AG04449 (cell line): ENCODE data around the gene SPEM2.

Source experiments
- CTCF ChIA-PET: fragments of 350-600 bp; formaldehyde crosslinking; extraction: SDS; loops from one replicate; lab custom pipeline; 2021; ENCODE audit warnings: antibody characterized with exemption; lab: Yijun Ruan, JAX
- POLR2A ChIA-PET: fragments of 400-600, 350-600 bp; formaldehyde crosslinking; extraction: SDS; loops from one replicate; lab custom pipeline; 2020; ENCODE audit warnings: antibody characterized with exemption, inconsistent platforms; lab: Yijun Ruan, JAX
- DNase-seq: peaks from one replicate; pipeline ENCODE4 v3.0.0-alpha.2; 2010; ENCODE audit warnings: low read depth, low spot score
- H3K4me3 ChIP-seq: 2 replicates; pipeline ENCODE4 v1.5.1; 2011; ENCODE audit warnings: low read depth, mild to moderate bottlenecking, control low read depth, low read length
- TF ChIP-seq, protein P1 (sequence below): IDR thresholded peaks from one replicate; pipeline ENCODE4 v1.5.1; 2011; ENCODE audit warnings: mild to moderate bottlenecking, moderate library complexity, low read length, control low read depth, inconsistent platforms; ENCODE audit not compliant: insufficient read depth; ENCODE audit errors: missing control alignments

SPEM2 gene

GRCh38 chr17:7398612-7399011 lies 26.8 kb upstream of the SPEM2 start:
- ChIA-PET POLR2A (interaction anchor here (0.7 kb wide), 1 partner anchor 132 kb away, joined by 4 read pairs; no protein-coding TSS in a partner anchor), CTCF (interaction anchor here (0.9 to 1.9 kb wide), 3 partner anchors 13 to 162 kb away, joined by 5 to 8 read pairs (median 6); no protein-coding TSS in a partner anchor)
- TF ChIP-seq, protein P1, sequence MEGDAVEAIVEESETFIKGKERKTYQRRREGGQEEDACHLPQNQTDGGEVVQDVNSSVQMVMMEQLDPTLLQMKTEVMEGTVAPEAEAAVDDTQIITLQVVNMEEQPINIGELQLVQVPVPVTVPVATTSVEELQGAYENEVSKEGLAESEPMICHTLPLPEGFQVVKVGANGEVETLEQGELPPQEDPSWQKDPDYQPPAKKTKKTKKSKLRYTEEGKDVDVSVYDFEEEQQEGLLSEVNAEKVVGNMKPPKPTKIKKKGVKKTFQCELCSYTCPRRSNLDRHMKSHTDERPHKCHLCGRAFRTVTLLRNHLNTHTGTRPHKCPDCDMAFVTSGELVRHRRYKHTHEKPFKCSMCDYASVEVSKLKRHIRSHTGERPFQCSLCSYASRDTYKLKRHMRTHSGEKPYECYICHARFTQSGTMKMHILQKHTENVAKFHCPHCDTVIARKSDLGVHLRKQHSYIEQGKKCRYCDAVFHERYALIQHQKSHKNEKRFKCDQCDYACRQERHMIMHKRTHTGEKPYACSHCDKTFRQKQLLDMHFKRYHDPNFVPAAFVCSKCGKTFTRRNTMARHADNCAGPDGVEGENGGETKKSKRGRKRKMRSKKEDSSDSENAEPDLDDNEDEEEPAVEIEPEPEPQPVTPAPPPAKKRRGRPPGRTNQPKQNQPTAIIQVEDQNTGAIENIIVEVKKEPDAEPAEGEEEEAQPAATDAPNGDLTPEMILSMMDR = no peak
- DNase-seq = no peak
- H3K4me3 ChIP-seq = no peak overlapping the region

DNA sequence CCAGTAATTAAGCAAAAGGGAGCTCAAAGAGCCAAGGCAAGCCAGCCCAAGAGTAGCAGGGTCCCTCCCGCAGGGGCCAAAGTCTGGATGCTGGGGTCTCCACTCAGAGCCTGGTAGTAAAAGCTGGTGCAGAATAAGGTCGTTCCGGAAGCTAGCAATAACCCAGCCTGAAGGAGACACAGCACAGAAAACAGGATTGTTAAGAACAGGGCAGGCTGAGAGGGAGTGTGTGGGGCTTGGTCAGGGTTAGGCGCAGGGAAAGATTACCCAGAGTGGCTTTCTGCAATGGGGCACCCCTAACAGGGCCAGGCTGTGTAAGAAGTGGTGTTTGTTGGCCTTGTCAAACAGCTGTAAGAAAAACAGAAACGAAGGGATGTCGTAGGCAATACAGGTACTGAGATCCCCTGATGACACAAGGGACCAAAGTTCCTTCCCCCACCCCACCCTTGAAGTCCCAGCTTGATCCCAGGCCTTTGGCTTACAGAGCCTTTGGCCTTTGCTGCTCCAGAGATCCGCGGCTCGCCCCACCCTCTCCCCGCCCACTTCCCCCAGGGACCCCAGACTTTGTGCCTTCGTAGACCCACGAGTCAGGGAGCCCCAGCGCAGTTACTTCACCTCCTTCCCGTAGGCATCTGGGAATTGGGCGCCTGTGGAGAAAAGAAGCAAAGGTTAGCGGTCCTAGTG lies 22.2 kb upstream of the SPEM2 start:
- ChIA-PET POLR2A (interaction anchor here (0.6 to 1.4 kb wide), 6 partner anchors 14 to 162 kb away, joined by 3 to 6 read pairs (median 4); partner anchors contain the start of genes POLR2A and TMEM102), CTCF (interaction anchor here (0.8 to 1.4 kb wide), 4 partner anchors 31 to 158 kb away, joined by 3 to 8 read pairs (median 4); no protein-coding TSS in a partner anchor)
- H3K4me3 ChIP-seq = peak overlapping the region; percentile 81
- TF ChIP-seq, protein P1 = no peak
- no peak for DNase-seq

DNA sequence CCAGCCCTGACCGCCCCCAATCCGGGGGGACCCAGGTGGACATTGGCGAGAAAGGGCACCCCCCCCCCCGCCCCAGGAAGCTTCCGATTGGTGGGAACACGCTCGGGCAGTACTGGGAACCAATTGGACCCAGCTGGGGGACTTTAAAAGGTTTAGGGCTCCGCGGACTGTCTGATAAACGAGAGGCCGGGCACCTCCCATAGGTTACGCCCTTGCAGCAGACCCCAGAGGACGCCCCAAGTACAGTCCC lies 21.8 kb upstream of the SPEM2 start:
- CTCF ChIA-PET = interaction anchor here (0.6 to 1.4 kb wide), 5 partner anchors 15 to 157 kb away, joined by 3 to 8 read pairs (median 3); no protein-coding TSS in a partner anchor
- no peak for DNase-seq
- H3K4me3 ChIP-seq = peak overlapping the region; percentile 81
- TF ChIP-seq, protein P1 = no peak
- POLR2A ChIA-PET = interaction anchor here (0.7 to 1.4 kb wide), 18 partner anchors 8 to 162 kb away, joined by 3 to 11 read pairs (median 4); partner anchors contain the start of genes PLSCR3, POLR2A, TMEM102 and ZBTB4

GRCh38 chr17:7403977-7404736 lies 21.3 kb upstream of the SPEM2 start, which contains the start of gene TMEM256:
Gene TMEM256, minus strand, starts transcription at chr17:7404097. Its CDS starts 13 bp downstream, at chr17:7404084.
- peak; percentile 96 for DNase-seq
- H3K4me3 ChIP-seq = peak within 1 kb of the TSS; percentile 83
- TF ChIP-seq, protein P1 = no peak
- CTCF ChIA-PET = interaction anchor here (0.6 to 1.4 kb wide), 4 partner anchors 15 to 157 kb away, joined by 3 to 8 read pairs (median 4); no protein-coding TSS in a partner anchor
- POLR2A ChIA-PET = interaction anchor here (0.6 to 1.4 kb wide), 21 partner anchors 9 to 169 kb away, joined by 3 to 11 read pairs (median 4); partner anchors contain the start of genes PLSCR3, POLR2A, TMEM102 and ZBTB4

- POLR2A ChIA-PET = interaction anchor here (0.6 to 1.4 kb wide), 16 partner anchors 8 to 169 kb away, joined by 3 to 11 read pairs (median 4); partner anchors contain the start of genes PLSCR3, POLR2A and ZBTB4
- no peak for DNase-seq
Measured at GRCh38 chr17:7404737-7405349, 20.6 kb upstream of the SPEM2 start.

More at GRCh38 chr17:7404737-7405349, 20.6 kb upstream of the SPEM2 start:
- TF ChIP-seq, protein P1 = no peak
- CTCF ChIA-PET = interaction anchor here (1.4 kb wide), 1 partner anchor 156 kb away, joined by 5 read pairs; no protein-coding TSS in a partner anchor
- peak overlapping the region; percentile 83 for H3K4me3 ChIP-seq
